Keratinocyte (primary cell): Measurements from ENCODE around the gene CFAP92.

Experiments used
- EZH2 ChIP-seq: IDR thresholded peaks from one replicate; pipeline ENCODE4 v1.6.1; 2012; ENCODE audit warnings: inconsistent platforms, mild to moderate bottlenecking, low read length, moderate library complexity
- TF ChIP-seq, protein P1 (sequence below), 3 experiments: IDR thresholded peaks in 1 of 3; conservative IDR thresholded peaks in 1 of 3; optimal IDR thresholded peaks in 1 of 3; 2 replicates in 2 of 3; 3 replicates in 1 of 3; pipeline versions ENCODE3 to v1.5.1; 2011; ENCODE audit warnings: low read length in 3 of 3, mild to moderate bottlenecking in 3 of 3, moderate library complexity in 2 of 3, control low read depth in 1 of 3, inconsistent platforms in 1 of 3; ENCODE audit not compliant: insufficient read depth in 2 of 3; ENCODE audit errors: extremely low read depth in 1 of 3

GRCh38 chr3:128872282-128872681 lies 121.6 kb downstream of the CFAP92 start:
- TF ChIP-seq EZH2, result no peak
- TF ChIP-seq, protein P1, sequence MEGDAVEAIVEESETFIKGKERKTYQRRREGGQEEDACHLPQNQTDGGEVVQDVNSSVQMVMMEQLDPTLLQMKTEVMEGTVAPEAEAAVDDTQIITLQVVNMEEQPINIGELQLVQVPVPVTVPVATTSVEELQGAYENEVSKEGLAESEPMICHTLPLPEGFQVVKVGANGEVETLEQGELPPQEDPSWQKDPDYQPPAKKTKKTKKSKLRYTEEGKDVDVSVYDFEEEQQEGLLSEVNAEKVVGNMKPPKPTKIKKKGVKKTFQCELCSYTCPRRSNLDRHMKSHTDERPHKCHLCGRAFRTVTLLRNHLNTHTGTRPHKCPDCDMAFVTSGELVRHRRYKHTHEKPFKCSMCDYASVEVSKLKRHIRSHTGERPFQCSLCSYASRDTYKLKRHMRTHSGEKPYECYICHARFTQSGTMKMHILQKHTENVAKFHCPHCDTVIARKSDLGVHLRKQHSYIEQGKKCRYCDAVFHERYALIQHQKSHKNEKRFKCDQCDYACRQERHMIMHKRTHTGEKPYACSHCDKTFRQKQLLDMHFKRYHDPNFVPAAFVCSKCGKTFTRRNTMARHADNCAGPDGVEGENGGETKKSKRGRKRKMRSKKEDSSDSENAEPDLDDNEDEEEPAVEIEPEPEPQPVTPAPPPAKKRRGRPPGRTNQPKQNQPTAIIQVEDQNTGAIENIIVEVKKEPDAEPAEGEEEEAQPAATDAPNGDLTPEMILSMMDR (optimal IDR thresholded peaks at IDR 0.05 in 1 of 3, IDR thresholded peaks at IDR 0.05 in 1 of 3, conservative IDR thresholded peaks at IDR 0.05 in 1 of 3; ENCODE audit: extremely low read depth in 1 of 3, insufficient read depth in 2 of 3, low read length in 3 of 3), result no peak
